Midbrain (tissue), 1 donor: ENCODE results near the gene ENPP7.
A peak's percentile ranks its signal among the peaks of the same experiment; 100 is the strongest.

Source experiments
- DNase-seq: peaks from one replicate; lab custom pipeline; 2025; lab: John Stamatoyannopoulos, UW

The ENPP7 gene

GRCh38 chr17:79777894-79778503 is 47.3 kb downstream of the ENPP7 start, which contains the start of gene CBX2:
Gene CBX2 (plus strand): TSS chr17:79778148. CDS start chr17:79778236, 88 bp downstream.
- DNase-seq = peak; percentile 61

- no peak for DNase-seq
These were observed 47.9 kb downstream of the ENPP7 start for GRCh38 chr17:79778504-79779083.

GRCh38 chr17:79779084-79779529 is 48.4 kb downstream of the ENPP7 start:
- no peak for DNase-seq

- no peak for DNase-seq
These were observed 49.1 kb downstream of the ENPP7 start for GRCh38 chr17:79779661-79780365.

GRCh38 chr17:79781012-79781650 is 50.4 kb downstream of the ENPP7 start:
- DNase-seq = no peak

GRCh38 chr17:79781736-79782575 is 51.2 kb downstream of the ENPP7 start:
- DNase-seq = no peak

- no peak for DNase-seq
These were observed 53.1 kb downstream of the ENPP7 start for GRCh38 chr17:79783891-79784290.

- no peak for DNase-seq
These were observed 53.7 kb downstream of the ENPP7 start for GRCh38 chr17:79784353-79785016.

GRCh38 chr17:79785017-79785899 is 54.5 kb downstream of the ENPP7 start:
- no peak for DNase-seq

GRCh38 chr17:79785900-79786810 is 55.4 kb downstream of the ENPP7 start:
- no peak for DNase-seq

GRCh38 chr17:79786930-79787643 is 56.3 kb downstream of the ENPP7 start:
- DNase-seq = no peak

- no peak for DNase-seq
These were observed 57.7 kb downstream of the ENPP7 start for GRCh38 chr17:79788455-79788854.

- no peak for DNase-seq
These were observed 58.5 kb downstream of the ENPP7 start for GRCh38 chr17:79788989-79789942.

- peak; percentile 30 for DNase-seq
These were observed 59.4 kb downstream of the ENPP7 start for GRCh38 chr17:79789943-79790804.

- no peak for DNase-seq
These were observed 60.3 kb downstream of the ENPP7 start for GRCh38 chr17:79790805-79791734.
